Muscle of leg (tissue), 11 donors: ENCODE measurements around the gene EMC9. TPM values are rescaled to one million over a fixed set of nuclear protein-coding genes. Genes with fewer than 3 reads are reported as not detected.

Source experiments
- DNase-seq: peaks from one replicate; pipeline ENCODE4 v3.0.0; 2013
- H3K27ac ChIP-seq: one replicate; pipeline ENCODE4 v1.5.1; 2013; ENCODE audit warnings: mild to moderate bottlenecking, low read length, control low read depth
- H3K27me3 ChIP-seq: one replicate; pipeline ENCODE4 v1.6.1; 2013; ENCODE audit warnings: low read length; ENCODE audit not compliant: control insufficient read depth, insufficient read depth
- H3K36me3 ChIP-seq: one replicate; pipeline ENCODE4 v1.6.1; 2013; ENCODE audit warnings: low read length; ENCODE audit not compliant: control insufficient read depth, insufficient read depth
- H3K4me1 ChIP-seq: one replicate; pipeline ENCODE4 v1.6.1; 2013; ENCODE audit warnings: low read length; ENCODE audit not compliant: control insufficient read depth, insufficient read depth
- H3K4me3 ChIP-seq: one replicate; pipeline ENCODE4 v1.5.1; 2013; ENCODE audit warnings: low read length, control low read depth
- H3K9me3 ChIP-seq: replicated peaks from 2 replicates; pipeline ENCODE4 v1.6.1; 2013; ENCODE audit warnings: low read depth, low read length; ENCODE audit not compliant: control insufficient read depth
- WGBS: methylation state at CpG from one replicate; pipeline ENCODE4 v1.1.5; 2013; ENCODE audit warnings: missing lambda C conversion rate; ENCODE audit not compliant: insufficient coverage; 5-methylcytosine and 5-hydroxymethylcytosine counted together
- polyA plus RNA-seq, 8 donors: library from polyadenylated mRNA; unstranded; fragments of 120-200 nt; gene quantifications; one replicate each; pipeline versions ENCODE4 v1.2.1 to v1.2.3, GENCODE V29; 2013; ENCODE audit warnings: inconsistent platforms in 1 of 8, low replicate concordance in 1 of 8; ENCODE audit not compliant: insufficient read length in 8 of 8, insufficient read depth in 1 of 8
- total RNA-seq: library from RNA; stranded (reverse); fragments of 120-200 nt; gene quantifications from one replicate; pipeline ENCODE4 v1.2.4, GENCODE V29; 2013

The EMC9 gene
- total and polyA plus RNA-seq, 9 donors = 22.4 to 40.0 (median 29.9) TPM

DNA sequence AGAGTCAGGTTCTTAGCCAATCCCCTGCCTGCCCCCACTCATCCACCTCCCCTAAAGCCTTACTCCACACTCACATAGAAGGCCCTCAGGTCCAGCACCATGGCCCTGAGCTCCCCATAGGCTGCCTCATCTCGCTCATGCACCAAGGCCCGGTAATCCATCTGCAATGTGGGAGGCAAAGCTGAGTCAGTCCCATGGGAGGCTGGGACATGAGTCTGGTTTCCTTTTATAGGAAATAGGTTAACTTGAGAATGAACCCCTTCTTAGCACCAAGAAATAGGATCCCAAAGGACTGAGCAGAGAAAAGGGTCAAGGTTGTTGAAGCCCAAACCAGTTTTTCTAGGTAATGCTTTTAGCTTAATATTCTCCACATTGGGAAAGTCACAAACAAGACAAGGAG, 2.1 kb upstream of the EMC9 start:
- no peaks in the 10 kb centered on the region for H3K27me3 ChIP-seq
- no CpG with 5 or more reads among the region's 2 CpGs for WGBS
- peaks cover 49% of the 10 kb centered on the region for H3K4me1 ChIP-seq

GRCh38 chr14:24139272-24139934, 2.0 kb downstream of the EMC9 start:
- no peak for DNase-seq
- peaks cover 51% of the 10 kb centered on the region for H3K4me1 ChIP-seq
- peak overlapping the region; percentile 55 for H3K27ac ChIP-seq
- WGBS = 71% methylated on average over 1 of the region's 9 CpGs
- H3K36me3 ChIP-seq = peaks cover 43% of the 10 kb centered on the region
- no peak overlapping the region for H3K4me3 ChIP-seq
- H3K9me3 ChIP-seq = no peaks in the 10 kb centered on the region
- no peaks in the 10 kb centered on the region for H3K27me3 ChIP-seq

More for the DNA sequence above, 2.1 kb upstream of the EMC9 start:
- Histone ChIP-seq H3K36me3 (peaks cover 39% of the 10 kb centered on the region), H3K4me3 (no peak overlapping the region), H3K27ac (no peak overlapping the region), H3K9me3 (no peaks in the 10 kb centered on the region)
- no peak for DNase-seq

- H3K27me3 ChIP-seq = no peaks in the 10 kb centered on the region
These were observed 2.8 kb downstream of the EMC9 start for GRCh38 chr14:24138396-24139271.

DNA sequence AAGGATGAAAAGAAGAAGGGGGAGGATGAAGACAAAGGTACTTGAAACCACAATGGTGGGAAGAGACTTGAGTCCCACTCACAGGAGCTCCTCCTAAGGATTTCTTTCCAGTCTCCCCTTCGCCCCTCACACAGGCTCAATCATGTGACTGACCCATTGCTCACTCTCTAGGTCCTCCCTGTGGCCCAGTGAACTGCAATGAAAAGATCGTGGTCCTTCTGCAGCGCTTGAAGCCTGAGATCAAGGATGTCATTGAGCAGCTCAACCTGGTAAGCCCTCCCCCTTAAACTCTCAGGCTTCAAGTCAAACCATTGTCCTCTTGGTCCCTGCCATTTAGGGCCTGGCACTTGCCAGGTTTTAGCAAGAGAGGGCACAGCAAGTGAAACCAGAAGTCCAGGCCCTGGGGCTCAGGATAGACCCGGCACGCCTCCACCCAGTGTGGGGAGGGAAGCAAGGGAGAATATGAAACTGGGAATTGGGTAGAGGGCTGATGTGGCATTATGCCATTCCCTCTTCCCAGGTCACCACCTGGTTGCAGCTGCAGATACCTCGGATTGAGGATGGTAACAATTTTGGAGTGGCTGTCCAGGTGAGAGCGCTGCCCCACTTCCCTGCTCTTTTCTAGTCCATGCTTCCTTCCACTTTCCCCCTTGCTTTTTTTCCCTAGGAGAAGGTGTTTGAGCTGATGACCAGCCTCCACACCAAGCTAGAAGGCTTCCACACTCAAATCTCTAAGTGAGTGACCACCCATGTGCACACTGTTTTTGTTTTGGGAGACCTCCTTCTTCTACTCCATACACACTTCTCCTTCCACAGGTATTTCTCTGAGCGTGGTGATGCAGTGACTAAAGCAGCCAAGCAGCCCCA, 3.6 kb downstream of the EMC9 start:
- Histone ChIP-seq H3K9me3 (no peaks in the 10 kb centered on the region), H3K4me3 (no peak overlapping the region), H3K27me3 (no peaks in the 10 kb centered on the region), H3K36me3 (peaks cover 33% of the 10 kb centered on the region), H3K27ac (no peak overlapping the region), H3K4me1 (peaks cover 57% of the 10 kb centered on the region)
- 85% methylated on average over 6 of the region's 8 CpGs for WGBS
- no peak for DNase-seq

More at GRCh38 chr14:24138396-24139271, 2.8 kb downstream of the EMC9 start:
- 75% methylated on average over 5 of the region's 13 CpGs for WGBS
- DNase-seq = no peak
- peaks cover 51% of the 10 kb centered on the region for H3K4me1 ChIP-seq
- no peak overlapping the region for H3K4me3 ChIP-seq
- peak overlapping the region; percentile 55 for H3K27ac ChIP-seq
- H3K9me3 ChIP-seq = no peaks in the 10 kb centered on the region
- peaks cover 37% of the 10 kb centered on the region for H3K36me3 ChIP-seq

DNA sequence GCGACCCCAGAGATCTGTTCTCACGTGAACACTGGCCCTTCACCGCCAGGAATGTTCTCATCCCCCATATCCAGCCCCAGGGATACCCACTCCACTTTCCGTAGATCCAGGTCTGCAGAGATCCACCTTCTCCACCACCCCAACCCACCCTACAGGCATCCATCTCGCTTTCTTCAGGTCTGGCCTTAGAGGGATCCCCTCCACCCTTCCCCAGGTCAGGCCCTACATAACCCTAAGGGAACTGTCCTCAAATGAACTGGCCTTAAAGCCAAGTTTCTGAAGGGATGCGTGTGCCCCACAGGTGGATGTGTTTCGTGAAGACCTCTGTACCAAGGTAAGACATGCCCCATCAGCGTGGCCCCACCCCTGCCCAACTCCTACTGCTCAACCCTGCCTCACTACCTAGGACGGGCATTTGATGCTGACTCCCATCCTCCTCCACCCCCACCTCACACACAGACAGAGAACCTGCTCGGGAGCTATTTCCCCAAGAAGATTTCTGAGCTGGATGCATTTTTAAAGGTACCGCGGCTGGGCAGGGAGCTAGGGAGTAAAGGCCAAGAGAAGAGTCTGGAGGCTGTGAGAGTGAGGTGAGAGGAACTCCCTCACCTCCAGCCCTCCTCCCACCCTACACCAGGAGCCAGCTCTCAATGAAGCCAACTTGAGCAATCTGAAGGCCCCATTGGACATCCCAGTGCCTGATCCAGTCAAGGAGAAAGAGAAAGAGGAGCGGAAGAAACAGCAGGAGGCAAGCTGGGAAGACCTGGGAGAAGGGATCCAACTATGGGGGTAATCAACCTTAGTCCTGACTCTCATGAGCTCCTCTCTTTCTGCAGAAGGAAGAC, 4.5 kb downstream of the EMC9 start:
- peak overlapping the region; percentile 79 for H3K27ac ChIP-seq
- H3K9me3 ChIP-seq = no peaks in the 10 kb centered on the region
- DNase-seq = no peak
- H3K27me3 ChIP-seq = no peaks in the 10 kb centered on the region
- peak overlapping the region; percentile 95 for H3K4me3 ChIP-seq
- 28% methylated on average over 7 of the region's 13 CpGs for WGBS
- peaks cover 37% of the 10 kb centered on the region for H3K36me3 ChIP-seq
- H3K4me1 ChIP-seq = peaks cover 61% of the 10 kb centered on the region

DNA sequence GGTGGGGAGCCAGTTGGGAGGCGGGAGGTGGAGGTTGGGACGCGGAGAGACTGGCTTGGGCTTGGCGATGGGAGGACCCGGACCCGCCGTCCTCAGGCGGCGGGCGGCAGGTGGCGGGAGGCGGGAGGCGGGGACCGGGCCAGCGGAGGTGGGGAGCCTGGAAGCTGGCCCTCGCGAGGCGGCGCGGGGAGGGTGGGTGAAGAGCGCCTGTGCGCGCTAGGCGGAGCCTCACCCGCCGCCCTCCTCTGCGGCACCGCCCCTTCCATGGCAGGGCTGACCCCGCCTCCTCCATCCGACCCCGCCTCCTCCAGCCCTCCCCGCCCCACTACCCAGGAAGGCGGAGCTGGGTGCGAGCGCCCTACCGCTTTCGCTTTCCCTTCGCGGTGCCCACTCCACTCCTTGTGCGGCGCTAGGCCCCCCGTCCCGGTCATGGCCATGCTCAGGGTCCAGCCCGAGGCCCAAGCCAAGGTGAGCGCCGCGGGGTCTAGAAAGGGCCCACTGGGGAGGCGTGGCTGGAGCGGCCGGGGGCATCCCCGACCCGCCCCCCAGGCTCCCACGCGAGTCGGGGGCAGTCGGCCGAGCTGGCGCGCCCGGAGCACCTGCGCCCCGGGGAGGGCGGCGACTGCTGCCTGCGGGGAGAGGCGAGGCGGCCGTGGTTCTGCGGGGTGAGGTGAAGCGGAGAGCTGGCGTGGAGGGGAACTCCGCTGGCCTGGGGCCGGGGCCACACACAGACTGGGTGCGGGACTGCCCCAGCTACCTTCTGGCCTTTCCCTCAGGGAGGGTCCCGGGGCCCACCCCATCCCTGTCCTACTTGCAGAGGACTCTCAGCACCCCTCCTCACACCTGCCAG, 5.3 kb downstream of the EMC9 start, which contains the start of gene PSME1:
PSME1 (plus strand) TSS at position 361 of the 850 bp plus-strand sequence; CDS start at position 430, 69 bp downstream.
- WGBS = under 1% methylated on average over 70 of the region's 75 CpGs
- peak within 1 kb of the TSS; percentile 90 for H3K27ac ChIP-seq
- peaks cover 37% of the 10 kb centered on the region for H3K36me3 ChIP-seq
- no peaks in the 10 kb centered on the region for H3K9me3 ChIP-seq
- H3K27me3 ChIP-seq = no peaks in the 10 kb centered on the region
- H3K4me3 ChIP-seq = peak within 1 kb of the TSS; percentile 95
- peak; percentile 95 for DNase-seq
- peaks cover 63% of the 10 kb centered on the region for H3K4me1 ChIP-seq

GRCh38 chr14:24135584-24135833, 5.9 kb downstream of the EMC9 start:
- no peaks in the 10 kb centered on the region for H3K27me3 ChIP-seq
- peaks cover 37% of the 10 kb centered on the region for H3K36me3 ChIP-seq
- 2% methylated on average over 9 of the region's 9 CpGs for WGBS
- no peaks in the 10 kb centered on the region for H3K9me3 ChIP-seq
- H3K4me1 ChIP-seq = peaks cover 64% of the 10 kb centered on the region
- peak overlapping the region; percentile 90 for H3K27ac ChIP-seq
- H3K4me3 ChIP-seq = peak overlapping the region; percentile 95
- no peak for DNase-seq

GRCh38 chr14:24133735-24134134, 7.7 kb downstream of the EMC9 start:
- peaks cover 60% of the 10 kb centered on the region for H3K4me1 ChIP-seq
- no peak for DNase-seq
- WGBS = no CpG with 5 or more reads among the region's 1 CpG
- peaks cover 27% of the 10 kb centered on the region for H3K36me3 ChIP-seq
- H3K27me3 ChIP-seq = no peaks in the 10 kb centered on the region
- no peak overlapping the region for H3K4me3 ChIP-seq
- no peaks in the 10 kb centered on the region for H3K9me3 ChIP-seq
- H3K27ac ChIP-seq = no peak overlapping the region

- no CpG with 5 or more reads among the region's 2 CpGs for WGBS
- Histone ChIP-seq H3K4me1 (peaks cover 54% of the 10 kb centered on the region), H3K27ac (peak overlapping the region; percentile 90), H3K27me3 (no peaks in the 10 kb centered on the region), H3K9me3 (no peaks in the 10 kb centered on the region), H3K36me3 (peaks cover 20% of the 10 kb centered on the region), H3K4me3 (peak overlapping the region; percentile 61)
- DNase-seq = no peak
These were observed 8.4 kb downstream of the EMC9 start for GRCh38 chr14:24132976-24133375.
